K562 (cell line): ENCODE results near the gene MYO1D. TPM values are rescaled to one million over a fixed set of nuclear protein-coding genes. Genes with fewer than 3 reads are reported as not detected.
A peak's percentile ranks its signal among the peaks of the same experiment; 100 is the strongest.

ENCODE experiments used
- ATAC-seq: fragments of 200-7000 bp; cut with Tn5 transposase; 3 replicates; pipeline ENCODE4 v1.9.1; 2020; ENCODE audit warnings: moderate library complexity
- BruUV-seq: library from RNA; stranded (reverse); fragments of 400-500 nt; replicated peaks from 2 replicates; lab custom pipeline; 2021; lab: Mats Ljungman, UMichigan
- CTCF ChIA-PET: fragments of 300-600 bp; formaldehyde crosslinking; extraction: SDS; loops from one replicate; lab custom pipeline; 2021; ENCODE audit warnings: low intra/inter-chr PET ratio; lab: Yijun Ruan, JAX
- POLR2A ChIA-PET: fragments of 300-600, 350-650 bp; sonication (Branson Sonifier 250); formaldehyde crosslinking; extraction: SDS; loops from one replicate; lab custom pipeline; 2021; ENCODE audit warnings: antibody characterized with exemption, inconsistent platforms; lab: Yijun Ruan, JAX
- DNase-seq, 4 experiments: peaks; one replicate each; pipeline versions ENCODE4 v3.0.0 to v3.0.0-alpha.2; 2011 to 2018; ENCODE audit warnings: low spot score in 3 of 4, mixed read lengths in 3 of 4; ENCODE audit errors: extremely low read depth in 1 of 4
- FAIRE-seq: peaks from 2 replicates; lab custom pipeline; 2011; peaks lifted over from hg19 to GRCh38; lab: Jason Lieb, UNC
- H2AFZ ChIP-seq: 2 replicates; pipeline ENCODE4 v1.6.0; 2011; ENCODE audit warnings: low read depth, low read length, control low read depth, inconsistent platforms
- H3K27ac ChIP-seq: fragments of 200-600 bp; 3 replicates; pipeline ENCODE4 v1.8.0; 2011; ENCODE audit warnings: low read depth, mild to moderate bottlenecking, control low read depth, inconsistent platforms, low read length, moderate library complexity, mixed read lengths; ENCODE audit errors: extremely low read depth
- H3K27me3 ChIP-seq, 2 experiments: fragments of 300-600 bp in 1 of 2; 2 replicates in 1 of 2; 3 replicates in 1 of 2; pipeline versions ENCODE4 v1.6.0 to v1.8.0; 2011; ENCODE audit warnings: inconsistent platforms in 2 of 2, low read length in 2 of 2, mild to moderate bottlenecking in 1 of 2, mixed read lengths in 1 of 2, moderate library complexity in 1 of 2; ENCODE audit not compliant: control insufficient read depth in 2 of 2, insufficient read depth in 2 of 2
- H3K36me3 ChIP-seq: fragments of 300-600 bp; 3 replicates; pipeline ENCODE4 v1.8.0; 2011; ENCODE audit warnings: mild to moderate bottlenecking, low read length, inconsistent platforms; ENCODE audit not compliant: control insufficient read depth, insufficient read depth
- H3K4me1 ChIP-seq, 2 experiments: fragments of 200-600 bp in 1 of 2; replicated peaks in 1 of 2; 2 replicates in 1 of 2; 3 replicates in 1 of 2; pipeline versions ENCODE4 v1.5.1 to v1.8.0; 2011; ENCODE audit warnings: inconsistent platforms in 2 of 2, low read length in 2 of 2, mild to moderate bottlenecking in 1 of 2, mixed read lengths in 1 of 2, moderate library complexity in 1 of 2; ENCODE audit not compliant: control insufficient read depth in 2 of 2, insufficient read depth in 2 of 2
- H3K4me2 ChIP-seq: 2 replicates; pipeline ENCODE4 v1.6.1; 2011; ENCODE audit warnings: low read length, control low read depth, inconsistent platforms, mixed read lengths; ENCODE audit not compliant: insufficient read depth
- H3K4me3 ChIP-seq: fragments of 200-600 bp; sonication (generic), shearing (Covaris generic); 2 replicates; pipeline ENCODE4 v1.5.1; 2016; ENCODE audit warnings: control low read depth, inconsistent platforms
- H3K79me2 ChIP-seq: fragments of 200-600 bp; 3 replicates; pipeline ENCODE4 v1.8.0; 2011; ENCODE audit warnings: low read length, inconsistent platforms; ENCODE audit not compliant: control insufficient read depth, insufficient read depth
- H3K9ac ChIP-seq, 2 experiments: 2 replicates each; pipeline versions ENCODE4 v1.6.0 to v1.6.1; 2011; ENCODE audit warnings: low read depth in 2 of 2, low read length in 2 of 2, control low read depth in 1 of 2, inconsistent platforms in 1 of 2, mild to moderate bottlenecking in 1 of 2, mixed read lengths in 1 of 2; ENCODE audit not compliant: insufficient read depth in 1 of 2
- H3K9me1 ChIP-seq: one replicate; pipeline ENCODE4 v1.6.0; 2011; ENCODE audit warnings: inconsistent platforms, mild to moderate bottlenecking, low read length, moderate library complexity; ENCODE audit not compliant: control insufficient read depth, insufficient read depth
- H3K9me3 ChIP-seq: replicated peaks from 2 replicates; pipeline ENCODE4 v1.5.1; 2011; ENCODE audit warnings: low read depth, low read length, inconsistent platforms; ENCODE audit not compliant: control insufficient read depth, insufficient read depth
- H4K20me1 ChIP-seq: replicated peaks from 2 replicates; pipeline ENCODE4 v1.6.1; 2011; ENCODE audit warnings: low read length, inconsistent platforms, mixed read lengths; ENCODE audit not compliant: control insufficient read depth, insufficient read depth
- DDX20 ChIP-seq: fragments of 450-650 bp; IDR thresholded peaks from 2 replicates; pipeline ENCODE4 v1.6.1; 2016; ENCODE audit warnings: missing genetic modification characterization, low read depth, mild to moderate bottlenecking, missing compliant biosample characterization, moderate library complexity
- ERF ChIP-seq: fragments of 450-650 bp; formaldehyde crosslinking; IDR thresholded peaks from 2 replicates; pipeline ENCODE4 v1.4.0; 2020; ENCODE audit warnings: mild to moderate bottlenecking, mixed read lengths
- RUNX1 ChIP-seq: sonication (generic); IDR thresholded peaks from 2 replicates; pipeline ENCODE4 v1.6.1; 2016; ENCODE audit warnings: antibody characterized with exemption, low read depth
- TAF15 ChIP-seq: fragments of 200-400 bp; formaldehyde crosslinking; IDR thresholded peaks from 2 replicates; pipeline ENCODE4 v1.6.1; 2017; ENCODE audit warnings: mild to moderate bottlenecking, low read depth, low read length, moderate library complexity
- ZNF780A ChIP-seq: fragments of 250-450 bp; sonication (Bioruptor Pico); IDR thresholded peaks from 2 replicates; pipeline ENCODE4 v1.5.0; 2021; ENCODE audit warnings: mild to moderate bottlenecking
- WGBS: fragments of 100-300 bp; shearing (Covaris generic); methylation state at CpG from one replicate; pipeline ENCODE4 v1.1.6; 2016; ENCODE audit warnings: low coverage, mixed read lengths; ENCODE audit not compliant: insufficient coverage; ENCODE audit errors: missing lambda C conversion rate; 5-methylcytosine and 5-hydroxymethylcytosine counted together
- in situ Hi-C: fragments of 300-500 bp; cut with MboI; formaldehyde crosslinking; loops from 4 replicates; pipeline ENCODE4 v1.15.0; 2018; ENCODE audit warnings: inconsistent platforms, mixed read lengths
- intact Hi-C: fragments of 100-400 bp; cut with micrococcal nuclease; formaldehyde crosslinking; loops from 2 replicates; pipeline ENCODE4 v1.14.2; 2022
- polyA plus RNA-seq, 8 experiments: library from polyadenylated mRNA; depleted of rRNA in 4 of 8; stranded (reverse) in 5 of 8; unstranded in 3 of 8; fragments of >200 nt; fragmentation: Nextera tagmentation in 2 of 8; fragmentation: Illumina TruSeq in 1 of 8; extraction: Ambion mirVana in 2 of 8; extraction: Trizol in 1 of 8; gene quantifications; 2 replicates each; pipeline versions ENCODE4 v1.2.1 to v1.2.3, GENCODE V29; 2011 to 2014; ENCODE audit warnings: inconsistent platforms in 1 of 8, missing spikeins in 1 of 8
- total RNA-seq, 7 experiments: library from RNA; depleted of rRNA in 6 of 7; stranded (reverse); fragments of >200 nt in 6 of 7; fragmentation: Illumina TruSeq in 2 of 7; extraction: Trizol in 2 of 7; gene quantifications; 2 replicates each; pipeline versions ENCODE4 v1.2.1 to v1.2.3, GENCODE V29; 2011 to 2021; ENCODE audit warnings: low replicate concordance in 1 of 7
- TF ChIP-seq, protein P1 (sequence below), 2 experiments: fragments of 450-650 bp; conservative IDR thresholded peaks; 2 replicates each; pipeline ENCODE4 v1.6.1; 2017; ENCODE audit warnings: mild to moderate bottlenecking in 2 of 2, moderate library complexity in 2 of 2

Gene MYO1D
- total and polyA plus RNA-seq, 9 of the 15 experiments (the other 6 are each of a cell fraction or from before 2014, with no cell fraction given) = 2.1 to 71.2 (median 45.4) TPM

GRCh38 chr17:32492648-32493289 lies 384.2 kb downstream of the MYO1D start:
- POLR2A ChIA-PET = interaction anchor here (0.7 kb wide), 1 partner anchor 52 kb away, joined by 3 read pairs; no protein-coding TSS in a partner anchor
- Histone ChIP-seq H3K4me1 (peaks cover 7 to 34% of the 10 kb centered on the region in 2 experiments; a peak in 4 of 5 replicates), H3K9me3 (no peaks in the 10 kb centered on the region), H3K79me2 (peaks cover 12% of the 10 kb centered on the region; the same call in 2 of the 3 replicates), H3K4me3 (no peak overlapping the region), H2AFZ (no peak overlapping the region), H3K9ac (no peak overlapping the region; a peak in 1 of 4 replicates), H3K4me2 (no peak overlapping the region), H4K20me1 (0 out of 2 replicates have a peak, but pooled peaks cover 2% of the 10 kb centered on the region), H3K36me3 (peaks cover 34% of the 10 kb centered on the region; the same call in 2 of the 3 replicates), H3K27ac (no peak overlapping the region), H3K9me1 (no peaks in the 10 kb centered on the region), H3K27me3 (no peaks in the 10 kb centered on the region)
- CTCF ChIA-PET = no interaction called here
- in situ Hi-C loops (no loop called here), intact Hi-C loops (no loop called here)
- TF ChIP-seq TAF15 = no peak
- no peak for TF ChIP-seq ZNF780A (CRISPR knock-in tag)
- no peak for TF ChIP-seq DDX20 (tag)
- no peak for TF ChIP-seq RUNX1
- TF ChIP-seq, protein P1, sequence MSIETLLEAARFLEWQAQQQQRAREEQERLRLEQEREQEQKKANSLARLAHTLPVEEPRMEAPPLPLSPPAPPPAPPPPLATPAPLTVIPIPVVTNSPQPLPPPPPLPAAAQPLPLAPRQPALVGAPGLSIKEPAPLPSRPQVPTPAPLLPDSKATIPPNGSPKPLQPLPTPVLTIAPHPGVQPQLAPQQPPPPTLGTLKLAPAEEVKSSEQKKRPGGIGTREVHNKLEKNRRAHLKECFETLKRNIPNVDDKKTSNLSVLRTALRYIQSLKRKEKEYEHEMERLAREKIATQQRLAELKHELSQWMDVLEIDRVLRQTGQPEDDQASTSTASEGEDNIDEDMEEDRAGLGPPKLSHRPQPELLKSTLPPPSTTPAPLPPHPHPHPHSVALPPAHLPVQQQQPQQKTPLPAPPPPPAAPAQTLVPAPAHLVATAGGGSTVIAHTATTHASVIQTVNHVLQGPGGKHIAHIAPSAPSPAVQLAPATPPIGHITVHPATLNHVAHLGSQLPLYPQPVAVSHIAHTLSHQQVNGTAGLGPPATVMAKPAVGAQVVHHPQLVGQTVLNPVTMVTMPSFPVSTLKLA (conservative IDR thresholded peaks at IDR 0.05) = no peak
- no peak for TF ChIP-seq ERF
- ATAC-seq (no peak), DNase-seq (no peak), FAIRE-seq (no peak)
- WGBS = 85% methylated on average over 7 of the region's 7 CpGs
- TSS peak; percentile 83 for BruUV-seq
